A549 (cell line): ENCODE data around the gene ZNF814.

Experiments
- CTCF ChIP-seq: fragments of >200 bp; sonication (Bioruptor Twin); formaldehyde crosslinking; IDR thresholded peaks from 3 replicates; pipeline ENCODE4 v1.5.1; 2016
- SMC3 ChIP-seq: fragments of >200 bp; sonication (Bioruptor Twin); formaldehyde crosslinking; IDR thresholded peaks from 3 replicates; pipeline ENCODE4 v1.6.1; 2018; ENCODE audit warnings: inconsistent platforms

- TF ChIP-seq CTCF (no peak), SMC3 (no peak)
Observed at GRCh38 chr19:57907394-57907793, 18.6 kb upstream of the ZNF814 start.
